DOHH2 (cell line): ENCODE results near the gene ATP6V0A1.

Source experiments
- H3F3A ChIP-seq: fragments of 200-600 bp; sonication (generic), shearing (Covaris generic); 2 replicates; pipeline ENCODE4 v1.6.0; 2016; ENCODE audit warnings: antibody characterized with exemption, mild to moderate bottlenecking; ENCODE audit not compliant: control insufficient read depth, insufficient read depth
- H3K27ac ChIP-seq: fragments of 200-600 bp; sonication (generic); 2 replicates; pipeline ENCODE4 v1.5.1; 2014; ENCODE audit warnings: low read depth, mild to moderate bottlenecking, low read length, moderate library complexity
- H3K27me3 ChIP-seq: fragments of 200-600 bp; sonication (generic); 2 replicates; pipeline ENCODE4 v1.6.1; 2014; ENCODE audit warnings: mild to moderate bottlenecking, low read length, mixed read lengths; ENCODE audit not compliant: control insufficient read depth
- H3K36me3 ChIP-seq: fragments of 200-600 bp; sonication (generic); 2 replicates; pipeline ENCODE4 v1.6.1; 2014; ENCODE audit warnings: mild to moderate bottlenecking, low read length, moderate library complexity, mixed read lengths; ENCODE audit not compliant: control insufficient read depth
- H3K4me1 ChIP-seq: fragments of 200-600 bp; sonication (generic); 2 replicates; pipeline ENCODE4 v1.6.1; 2014; ENCODE audit warnings: mild to moderate bottlenecking, low read length, mixed read lengths; ENCODE audit not compliant: control insufficient read depth
- H3K4me2 ChIP-seq: fragments of 200-600 bp; sonication (generic); 2 replicates; pipeline ENCODE4 v1.6.0; 2014; ENCODE audit warnings: mild to moderate bottlenecking, low read length, moderate library complexity
- H3K4me3 ChIP-seq: fragments of 200-600 bp; sonication (generic); 2 replicates; pipeline ENCODE4 v1.5.1; 2014; ENCODE audit warnings: mild to moderate bottlenecking, low read length, mixed read lengths
- H3K79me2 ChIP-seq: fragments of 200-600 bp; sonication (generic); 2 replicates; pipeline ENCODE4 v1.6.1; 2014; ENCODE audit warnings: mild to moderate bottlenecking, low read length, mixed read lengths; ENCODE audit not compliant: control insufficient read depth
- H3K9me2 ChIP-seq: fragments of 200-600 bp; sonication (generic); replicated peaks from 2 replicates; pipeline ENCODE4 v1.6.1; 2014; ENCODE audit warnings: mild to moderate bottlenecking, low read length, mixed read lengths; ENCODE audit not compliant: control insufficient read depth
- H3K9me3 ChIP-seq: fragments of 200-600 bp; sonication (generic); 2 replicates; pipeline ENCODE4 v1.6.1; 2014; ENCODE audit warnings: antibody characterized with exemption, low read length, mixed read lengths; ENCODE audit not compliant: control insufficient read depth, insufficient read depth
- H4K20me1 ChIP-seq: fragments of 200-600 bp; sonication (generic); 2 replicates; pipeline ENCODE4 v1.6.0; 2014; ENCODE audit warnings: low read depth, mild to moderate bottlenecking, antibody characterized with exemption, low read length, moderate library complexity; ENCODE audit not compliant: control insufficient read depth, insufficient read depth
- CTCF ChIP-seq: fragments of 200-600 bp; sonication (generic); IDR thresholded peaks from one replicate; pipeline ENCODE4 v1.5.1; 2014; ENCODE audit warnings: antibody characterized with exemption, mild to moderate bottlenecking, low read depth, low read length; ENCODE audit not compliant: poor library complexity, severe bottlenecking
- EZH2phosphoT487 ChIP-seq: fragments of 200-600 bp; sonication (generic); IDR thresholded peaks from 2 replicates; pipeline ENCODE4 v1.6.1; 2017; ENCODE audit warnings: borderline replicate concordance, mild to moderate bottlenecking, antibody characterized with exemption, low read length, moderate library complexity, mixed read lengths

Gene ATP6V0A1

DNA sequence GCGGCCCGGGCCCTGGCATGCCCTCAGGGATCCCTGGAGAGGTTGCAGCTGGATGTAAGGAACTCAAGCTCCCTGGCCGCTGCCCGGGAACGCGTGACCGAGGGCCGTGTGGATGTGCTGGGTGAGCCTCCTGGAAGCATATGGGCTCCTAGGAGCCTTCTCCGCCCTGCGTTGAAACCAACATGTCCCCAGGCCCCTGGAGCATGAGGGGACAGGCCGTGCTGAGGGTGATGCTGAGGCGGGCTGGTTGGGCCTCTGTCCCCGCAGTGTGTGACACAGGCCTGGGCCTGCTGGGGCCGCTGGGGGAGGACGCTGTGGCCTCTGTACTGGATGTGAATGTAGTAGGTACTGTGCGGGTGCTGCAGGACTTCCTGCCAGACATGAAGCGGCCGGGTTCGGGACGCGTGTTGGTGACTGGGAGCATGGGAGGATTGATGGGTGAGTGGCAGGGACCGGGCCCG lies 88.4 kb downstream of the ATP6V0A1 start:
- no peak overlapping the region for H3K4me3 ChIP-seq
- no peak overlapping the region for H3K4me2 ChIP-seq
- H3K9me2 ChIP-seq = no peaks in the 10 kb centered on the region
- H3K79me2 ChIP-seq = no peaks in the 10 kb centered on the region
- H3K27ac ChIP-seq = no peak overlapping the region
- peaks cover 10% of the 10 kb centered on the region for H3K4me1 ChIP-seq
- no peaks in the 10 kb centered on the region for H3F3A ChIP-seq
- H4K20me1 ChIP-seq = no peaks in the 10 kb centered on the region
- H3K9me3 ChIP-seq = no peaks in the 10 kb centered on the region
- no peaks in the 10 kb centered on the region for H3K36me3 ChIP-seq
- no peaks in the 10 kb centered on the region for H3K27me3 ChIP-seq
- no peak for TF ChIP-seq EZH2phosphoT487
- no peak for TF ChIP-seq CTCF

- TF ChIP-seq EZH2phosphoT487 = no peak
- TF ChIP-seq CTCF = no peak
- no peaks in the 10 kb centered on the region for H4K20me1 ChIP-seq
- peak overlapping the region; percentile 71 for H3K4me3 ChIP-seq
- H3F3A ChIP-seq = no peaks in the 10 kb centered on the region
- no peaks in the 10 kb centered on the region for H3K9me3 ChIP-seq
- H3K27me3 ChIP-seq = no peaks in the 10 kb centered on the region
- no peaks in the 10 kb centered on the region for H3K36me3 ChIP-seq
- no peaks in the 10 kb centered on the region for H3K79me2 ChIP-seq
- no peak overlapping the region for H3K27ac ChIP-seq
- H3K9me2 ChIP-seq = no peaks in the 10 kb centered on the region
- H3K4me2 ChIP-seq = peak overlapping the region; percentile 79
- peaks cover 10% of the 10 kb centered on the region for H3K4me1 ChIP-seq
Measured at GRCh38 chr17:42547698-42548069, 89.0 kb downstream of the ATP6V0A1 start.

DNA sequence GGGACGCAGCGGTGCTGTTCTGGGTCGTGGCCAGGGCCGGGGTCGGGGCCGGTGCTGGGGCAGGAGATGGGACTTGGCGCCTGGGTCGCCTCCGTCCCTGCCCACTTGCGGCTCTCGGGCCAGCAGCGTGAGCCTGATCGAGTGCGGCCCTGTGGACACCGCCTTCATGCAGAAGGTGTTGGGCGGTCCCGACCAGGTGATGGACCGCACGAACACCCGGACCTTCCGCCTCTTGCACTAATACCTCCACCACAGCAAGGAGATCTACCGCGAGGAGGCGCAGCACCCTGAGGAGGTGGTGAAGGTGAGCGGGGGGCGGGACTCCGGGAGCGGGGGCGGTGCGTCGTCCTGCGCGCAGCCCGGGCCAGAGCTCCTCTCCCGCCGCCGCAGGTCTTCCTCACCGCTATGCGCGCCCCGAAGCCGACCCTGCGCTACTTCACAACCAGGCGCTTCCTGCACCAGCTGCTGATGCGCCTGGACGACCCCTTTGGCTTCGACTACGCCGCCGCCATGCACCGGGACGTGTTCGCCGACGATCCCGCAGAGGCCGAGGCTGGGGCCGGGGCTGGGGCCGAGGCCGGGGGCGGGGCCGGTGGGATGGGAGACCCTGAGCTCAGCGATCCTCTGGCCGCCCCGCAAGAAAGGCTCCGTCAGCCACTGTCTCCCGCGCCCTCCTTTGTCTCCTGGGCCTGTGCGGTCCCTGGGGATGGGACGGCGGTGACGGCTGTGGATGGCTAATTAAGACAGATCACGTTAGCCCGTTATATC lies 89.6 kb downstream of the ATP6V0A1 start:
- Histone ChIP-seq H3K36me3 (no peaks in the 10 kb centered on the region), H3F3A (no peaks in the 10 kb centered on the region), H3K9me3 (no peaks in the 10 kb centered on the region), H3K4me1 (peaks cover 10% of the 10 kb centered on the region), H3K4me2 (peak overlapping the region; percentile 79), H3K9me2 (no peaks in the 10 kb centered on the region), H3K27ac (no peak overlapping the region), H3K79me2 (0 out of 2 replicates have a peak, but pooled peaks cover 1% of the 10 kb centered on the region), H3K4me3 (peak overlapping the region; percentile 71), H4K20me1 (no peaks in the 10 kb centered on the region), H3K27me3 (no peaks in the 10 kb centered on the region)
- no peak for TF ChIP-seq EZH2phosphoT487
- peak; percentile 81 for TF ChIP-seq CTCF
